ENCODE measurements around the gene MTMR4.

Gene MTMR4

GRCh38 chr17:58538811-58539409 lies 24.5 kb upstream of the MTMR4 start:
- H3K27ac ChIP-seq (ENCODE audit: low read length) = no peak overlapping the region
- TF ChIP-seq EZH2phosphoT487 (IDR thresholded peaks at IDR 0.05; ENCODE audit: low read length) (no peak), EZH2 (optimal IDR thresholded peaks at IDR 0.05; ENCODE audit: low read depth, low read length) (no peak), CTCF (IDR thresholded peaks at IDR 0.05; ENCODE audit: low read length) (no peak)
- no peak for DNase-seq
- H3K27me3 ChIP-seq (replicated peaks; ENCODE audit: insufficient read depth, low read length) = no peaks in the 10 kb centered on the region
- no peak overlapping the region for H3K9ac ChIP-seq (ENCODE audit: low read length)
- H2AFZ ChIP-seq (ENCODE audit: low read length) = no peak overlapping the region
- H3K36me3 ChIP-seq (replicated peaks; ENCODE audit: insufficient read depth, low read length) = no peaks in the 10 kb centered on the region
- H3K9me3 ChIP-seq (replicated peaks; ENCODE audit: insufficient read depth, low read length) = no peaks in the 10 kb centered on the region
- H3F3A ChIP-seq (ENCODE audit: insufficient read depth, low read length) = no peaks in the 10 kb centered on the region
- H3K4me1 ChIP-seq (ENCODE audit: low read length) = no peaks in the 10 kb centered on the region
- no peak overlapping the region for H3K4me3 ChIP-seq (ENCODE audit: low read length)
- H4K20me1 ChIP-seq (ENCODE audit: insufficient read depth, low read length) = no peaks in the 10 kb centered on the region
- H3K79me2 ChIP-seq (ENCODE audit: low read length) = no peaks in the 10 kb centered on the region
- H3K9me2 ChIP-seq (replicated peaks; ENCODE audit: insufficient read depth, low read length) = no peaks in the 10 kb centered on the region
- no peak overlapping the region for H3K4me2 ChIP-seq (ENCODE audit: low read depth, low read length)

- no peaks in the 10 kb centered on the region for H3F3A ChIP-seq (ENCODE audit: insufficient read depth, low read length)
- no peaks in the 10 kb centered on the region for H3K36me3 ChIP-seq (replicated peaks; ENCODE audit: insufficient read depth, low read length)
- H3K4me2 ChIP-seq (ENCODE audit: low read depth, low read length) = no peak overlapping the region
- no peak for TF ChIP-seq EZH2 (optimal IDR thresholded peaks at IDR 0.05; ENCODE audit: low read depth, low read length)
- no peak for TF ChIP-seq CTCF (IDR thresholded peaks at IDR 0.05; ENCODE audit: low read length)
- no peak for TF ChIP-seq EZH2phosphoT487 (IDR thresholded peaks at IDR 0.05; ENCODE audit: low read length)
- H3K27me3 ChIP-seq (replicated peaks; ENCODE audit: insufficient read depth, low read length) = peaks cover 11% of the 10 kb centered on the region; the same call in 1 of the 2 replicates
- H3K27ac ChIP-seq (ENCODE audit: low read length) = no peak overlapping the region
- no peak overlapping the region for H3K4me3 ChIP-seq (ENCODE audit: low read length)
- H2AFZ ChIP-seq (ENCODE audit: low read length) = no peak overlapping the region
- DNase-seq = no peak
- no peaks in the 10 kb centered on the region for H3K79me2 ChIP-seq (ENCODE audit: low read length)
- H3K4me1 ChIP-seq (ENCODE audit: low read length) = no peaks in the 10 kb centered on the region
- no peak overlapping the region for H3K9ac ChIP-seq (ENCODE audit: low read length)
- no peaks in the 10 kb centered on the region for H3K9me3 ChIP-seq (replicated peaks; ENCODE audit: insufficient read depth, low read length)
- no peaks in the 10 kb centered on the region for H3K9me2 ChIP-seq (replicated peaks; ENCODE audit: insufficient read depth, low read length)
- no peaks in the 10 kb centered on the region for H4K20me1 ChIP-seq (ENCODE audit: insufficient read depth, low read length)
Observed at GRCh38 chr17:58537266-58537665, 22.8 kb upstream of the MTMR4 start.

GRCh38 chr17:58536542-58536941 lies 22.1 kb upstream of the MTMR4 start:
- no peak overlapping the region for H3K4me3 ChIP-seq (ENCODE audit: low read length)
- no peaks in the 10 kb centered on the region for H3F3A ChIP-seq (ENCODE audit: insufficient read depth, low read length)
- H3K36me3 ChIP-seq (replicated peaks; ENCODE audit: insufficient read depth, low read length) = no peaks in the 10 kb centered on the region
- TF ChIP-seq CTCF (IDR thresholded peaks at IDR 0.05; ENCODE audit: low read length) (no peak), EZH2 (optimal IDR thresholded peaks at IDR 0.05; ENCODE audit: low read depth, low read length) (no peak), EZH2phosphoT487 (IDR thresholded peaks at IDR 0.05; ENCODE audit: low read length) (no peak)
- H3K9me3 ChIP-seq (replicated peaks; ENCODE audit: insufficient read depth, low read length) = no peaks in the 10 kb centered on the region
- H3K9ac ChIP-seq (ENCODE audit: low read length) = no peak overlapping the region
- DNase-seq = no peak
- no peaks in the 10 kb centered on the region for H3K4me1 ChIP-seq (ENCODE audit: low read length)
- H3K9me2 ChIP-seq (replicated peaks; ENCODE audit: insufficient read depth, low read length) = no peaks in the 10 kb centered on the region
- H3K79me2 ChIP-seq (ENCODE audit: low read length) = no peaks in the 10 kb centered on the region
- H3K4me2 ChIP-seq (ENCODE audit: low read depth, low read length) = no peak overlapping the region
- no peaks in the 10 kb centered on the region for H4K20me1 ChIP-seq (ENCODE audit: insufficient read depth, low read length)
- peaks cover 11% of the 10 kb centered on the region for H3K27me3 ChIP-seq (replicated peaks; ENCODE audit: insufficient read depth, low read length)
- H3K27ac ChIP-seq (ENCODE audit: low read length) = no peak overlapping the region
- H2AFZ ChIP-seq (ENCODE audit: low read length) = no peak overlapping the region

All from MM.1S (cell line).